GM21528 (cell line): Measurements from ENCODE around the gene HTT.

Experiments
- ATAC-seq: cut with Tn5 transposase; IDR thresholded peaks from one replicate; pipeline ENCODE4 v1.9.1; 2021; ENCODE audit warnings: mild to moderate bottlenecking, moderate library complexity; ENCODE audit not compliant: unreplicated experiment, low FRiP score

The HTT gene

DNA sequence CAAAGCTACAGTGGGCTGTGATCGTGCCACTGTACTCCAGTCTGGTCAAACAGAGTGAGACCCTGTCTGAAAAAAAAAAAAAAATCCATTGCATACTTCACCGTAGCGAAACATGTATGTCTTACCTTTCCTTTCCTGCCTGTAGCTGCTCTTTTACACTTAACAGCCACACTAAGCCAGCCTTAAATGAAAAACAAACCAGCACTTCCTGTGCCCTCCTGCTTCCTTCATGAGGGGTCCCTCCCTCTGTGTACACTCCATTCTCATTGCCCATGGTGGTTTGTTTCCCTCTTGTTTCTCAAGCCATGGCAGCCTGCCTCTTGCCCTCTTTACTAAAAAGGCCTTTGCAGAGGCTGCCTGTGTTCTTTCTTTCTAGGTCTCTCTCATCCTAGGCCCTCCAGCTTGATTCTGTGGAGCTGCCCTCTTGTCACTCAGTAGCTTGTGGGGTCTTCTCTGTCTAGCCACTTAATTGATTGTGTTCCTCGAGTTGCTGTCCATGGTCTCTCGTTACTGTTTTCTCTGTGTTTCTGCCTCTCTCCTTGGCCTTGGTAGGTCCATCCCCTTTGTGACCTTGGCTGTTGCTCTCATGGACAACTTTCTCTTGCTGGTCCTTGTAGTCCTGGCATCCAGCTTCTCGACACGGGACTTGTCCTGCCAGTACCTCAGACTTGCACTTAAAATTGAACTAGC is 122.3 kb downstream of the HTT start:
- no peak for ATAC-seq

DNA sequence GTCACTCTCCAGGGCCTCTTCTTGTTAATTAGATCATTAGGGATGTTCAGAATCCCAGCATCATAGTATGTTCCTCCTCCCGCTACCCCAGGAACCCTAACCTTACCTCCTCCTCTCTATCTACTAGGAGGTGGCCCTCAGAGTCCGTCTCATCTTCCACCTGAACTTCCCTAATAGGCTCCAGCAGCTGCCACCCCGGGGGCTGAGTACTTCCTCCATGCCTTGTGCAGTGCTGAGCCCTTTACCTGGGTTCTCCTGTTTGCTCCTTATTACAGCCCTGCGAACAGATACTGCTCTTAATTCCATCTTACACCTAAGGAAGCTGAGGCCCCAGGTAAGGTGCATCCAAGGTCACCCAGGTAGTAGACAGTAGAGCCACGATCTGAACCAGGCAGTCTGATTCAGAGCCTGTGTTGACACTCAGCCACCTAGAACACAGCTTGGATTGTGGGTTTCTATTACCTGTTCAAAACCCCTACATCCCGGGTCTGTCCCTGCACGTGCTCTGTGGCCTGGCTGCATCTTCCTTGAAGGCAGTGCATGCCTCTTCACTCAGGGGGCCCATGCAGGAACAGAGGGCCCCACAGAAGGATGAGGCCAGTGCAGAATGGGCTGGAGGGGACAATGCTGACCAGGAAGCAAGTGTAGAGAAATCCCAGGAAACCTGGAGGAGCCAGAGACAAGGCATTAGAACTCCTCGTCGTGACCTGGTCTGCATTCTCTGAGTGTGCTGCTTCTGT is 123.1 kb downstream of the HTT start:
- no peak for ATAC-seq

DNA sequence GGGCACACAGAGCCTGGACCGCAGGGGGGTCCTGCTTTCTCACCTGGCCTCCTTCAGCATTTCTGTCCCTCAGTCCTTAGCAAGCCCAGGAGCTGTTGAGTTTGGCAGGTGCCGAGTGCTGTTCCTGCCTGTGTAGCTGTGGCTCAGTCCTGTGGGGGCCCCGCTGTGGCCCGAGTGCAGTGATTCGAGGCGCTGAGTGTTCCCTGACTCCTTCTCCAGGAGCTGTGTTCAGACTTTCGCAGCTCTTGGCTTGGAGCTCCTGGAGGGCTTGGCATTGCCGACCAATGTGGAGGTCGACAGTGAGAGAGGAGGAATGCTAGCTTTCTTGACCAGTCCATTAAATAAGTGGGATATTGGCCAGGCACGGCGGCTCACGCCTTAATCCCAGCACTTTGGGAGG is 124.4 kb downstream of the HTT start:
- no peak for ATAC-seq

DNA sequence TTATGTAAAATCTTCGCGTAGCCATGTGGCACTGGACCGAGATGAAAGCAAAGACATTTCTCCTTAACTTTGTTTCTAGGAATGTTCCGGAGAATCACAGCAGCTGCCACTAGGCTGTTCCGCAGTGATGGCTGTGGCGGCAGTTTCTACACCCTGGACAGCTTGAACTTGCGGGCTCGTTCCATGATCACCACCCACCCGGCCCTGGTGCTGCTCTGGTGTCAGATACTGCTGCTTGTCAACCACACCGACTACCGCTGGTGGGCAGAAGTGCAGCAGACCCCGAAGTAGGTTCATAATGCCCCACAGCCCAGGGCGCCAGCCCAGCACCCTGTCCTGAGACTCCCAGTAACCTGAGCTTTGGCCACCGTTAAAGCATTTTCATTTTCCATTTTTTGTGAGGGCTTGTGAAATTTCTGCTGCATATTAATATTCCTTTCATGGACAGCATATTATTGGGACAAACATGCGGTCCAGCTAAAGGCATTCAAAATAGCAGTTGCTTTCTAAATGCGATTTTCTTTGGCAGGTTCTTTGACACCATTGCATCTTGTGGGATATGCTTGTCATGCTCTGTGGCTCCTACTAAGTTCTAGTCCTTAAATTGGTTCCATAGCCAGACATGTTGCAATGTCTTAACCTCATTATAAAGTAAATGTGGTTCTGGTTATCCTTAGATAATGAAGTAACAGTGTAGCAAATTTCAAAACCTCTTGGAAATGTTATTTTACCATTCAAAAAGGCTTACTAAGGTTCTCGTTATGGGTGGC is 125.4 kb downstream of the HTT start:
- no peak for ATAC-seq

DNA sequence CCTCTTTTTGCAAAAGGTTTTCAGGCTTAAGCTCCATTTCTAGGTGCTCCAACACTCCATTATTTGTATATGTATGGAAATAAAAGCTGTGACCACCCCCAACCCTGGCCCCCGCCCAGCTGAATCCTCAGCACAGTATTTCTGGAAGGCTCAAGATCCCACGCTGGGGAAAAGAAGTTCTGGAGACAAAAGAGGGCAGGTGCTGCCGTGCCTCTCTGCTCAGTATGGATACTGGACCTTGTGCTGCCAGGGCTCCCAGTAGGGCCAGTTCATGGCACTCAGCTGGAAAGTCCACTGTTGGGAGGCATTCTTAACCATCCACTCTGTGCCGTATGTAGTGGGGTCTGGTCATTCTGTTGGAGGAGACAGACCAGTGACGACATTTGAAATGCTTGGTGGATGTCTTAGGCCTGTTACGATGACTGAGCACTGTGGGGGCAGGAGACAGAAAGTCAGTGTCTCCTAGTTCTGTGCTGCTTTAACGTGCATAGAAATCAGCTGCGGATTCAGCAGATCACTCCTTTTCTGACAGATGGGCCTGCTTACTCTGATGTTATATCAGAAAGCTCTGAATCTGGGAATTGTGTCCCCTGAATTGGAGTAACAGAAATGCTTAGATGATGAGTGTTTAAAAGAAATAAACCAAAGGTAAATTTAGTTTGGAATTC is 126.1 kb downstream of the HTT start:
- ATAC-seq = no peak

DNA sequence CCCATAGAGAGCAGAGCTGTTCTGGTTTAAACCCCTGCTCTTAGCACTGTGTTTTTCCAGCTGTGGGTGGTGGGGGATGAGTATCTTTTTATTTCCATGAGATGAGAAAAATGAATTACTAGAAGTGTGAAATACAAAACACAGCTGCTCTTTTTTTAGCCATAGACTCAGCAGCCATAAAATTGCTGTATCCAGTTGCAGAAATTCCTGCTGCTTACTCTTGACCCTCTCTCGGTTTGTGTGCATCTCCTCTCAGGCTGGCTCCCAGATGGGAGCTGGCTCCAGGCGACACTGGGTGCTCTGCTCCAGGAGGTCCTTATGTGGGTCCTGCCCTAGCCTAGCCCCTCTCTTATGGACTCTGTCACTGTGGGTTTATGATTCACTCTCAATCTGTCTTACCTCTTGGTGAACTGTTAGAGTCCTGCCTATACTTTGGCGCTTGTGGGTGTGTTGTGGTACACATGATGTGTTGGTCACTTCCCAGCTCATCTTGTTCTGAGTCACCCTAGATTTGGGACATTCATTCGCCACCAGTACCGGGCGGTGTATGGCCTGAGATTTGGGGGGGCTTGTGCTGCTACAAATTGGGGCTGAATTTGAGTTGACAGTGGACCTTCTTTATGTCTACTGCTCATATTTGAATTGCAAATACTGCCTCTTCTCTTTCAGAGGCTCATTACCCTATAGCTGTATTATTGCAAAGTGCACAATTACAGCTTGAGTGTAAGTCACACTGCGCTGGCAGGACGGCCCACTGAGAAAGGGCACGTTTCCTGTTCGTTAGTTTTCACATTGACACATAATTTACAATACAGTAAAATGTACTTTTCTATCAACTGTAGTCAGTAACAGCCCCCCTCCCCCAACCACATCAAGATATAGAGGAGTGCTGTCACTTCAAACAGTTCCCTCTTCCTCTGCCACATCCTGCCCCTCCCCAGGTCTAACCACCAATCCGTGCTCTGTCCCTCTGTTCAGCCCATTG is 127.5 kb downstream of the HTT start:
- no peak for ATAC-seq

DNA sequence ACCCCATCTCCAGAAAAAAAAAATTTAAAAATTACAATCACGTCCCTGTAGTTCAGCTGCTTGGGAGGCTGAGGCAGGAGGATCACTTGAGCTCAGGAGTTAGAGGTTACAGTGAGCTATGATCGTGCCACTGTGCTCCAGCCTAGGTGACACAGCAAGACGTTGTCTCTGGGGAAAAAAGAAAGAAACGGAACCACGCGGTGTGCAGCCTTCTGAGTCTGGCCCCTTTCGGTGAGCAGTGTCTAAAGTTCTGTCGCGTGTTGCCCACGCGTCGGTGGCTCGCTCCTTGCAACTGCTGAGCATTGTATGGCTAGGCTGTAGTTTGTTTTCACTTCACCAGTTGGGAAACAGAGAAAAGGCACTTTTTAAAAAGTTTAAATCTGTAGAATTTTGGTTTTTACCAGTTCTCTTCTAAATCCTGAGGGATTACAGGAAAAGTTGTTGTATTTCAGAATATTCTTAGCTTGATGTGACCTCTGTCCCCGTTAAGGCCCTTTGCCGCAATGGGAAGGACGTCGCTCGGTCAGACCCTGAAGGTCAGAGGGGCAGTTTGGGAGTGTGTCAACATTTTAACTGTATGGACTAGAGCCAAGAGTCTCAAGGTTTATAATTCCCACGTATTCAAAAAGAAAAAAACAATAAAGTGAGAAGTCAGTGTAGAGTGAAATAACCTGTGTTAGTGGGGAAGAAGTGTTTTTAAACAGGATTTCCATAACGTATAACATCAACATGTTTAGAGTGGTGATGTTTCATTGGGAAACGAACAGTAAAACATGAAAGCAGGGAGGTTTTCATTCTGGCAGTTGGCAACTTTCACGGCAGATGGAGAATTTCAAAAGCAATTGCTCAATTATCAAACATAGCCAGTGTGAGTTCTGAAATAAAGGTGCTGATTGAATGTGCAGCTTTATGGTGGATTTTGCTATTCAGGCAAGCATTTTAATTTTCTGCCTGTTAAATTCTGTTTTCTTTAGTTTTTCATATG is 128.6 kb downstream of the HTT start:
- ATAC-seq = no peak

DNA sequence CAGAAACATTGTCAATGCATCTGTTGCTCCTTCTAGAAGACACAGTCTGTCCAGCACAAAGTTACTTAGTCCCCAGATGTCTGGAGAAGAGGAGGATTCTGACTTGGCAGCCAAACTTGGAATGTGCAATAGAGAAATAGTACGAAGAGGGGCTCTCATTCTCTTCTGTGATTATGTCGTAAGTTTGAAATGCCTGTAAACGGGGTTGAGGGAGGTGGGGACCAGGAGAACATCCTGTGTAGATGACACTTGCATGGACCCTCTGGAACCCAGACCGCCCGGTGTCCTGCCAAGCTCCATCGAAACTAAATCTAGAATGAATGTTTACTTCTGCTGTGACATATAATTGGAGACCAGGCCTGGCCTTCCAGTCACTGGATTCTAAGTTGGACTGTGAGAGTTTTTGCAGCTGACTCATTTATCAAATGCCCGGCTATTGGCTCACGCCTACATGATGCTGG is 129.5 kb downstream of the HTT start:
- no peak for ATAC-seq

DNA sequence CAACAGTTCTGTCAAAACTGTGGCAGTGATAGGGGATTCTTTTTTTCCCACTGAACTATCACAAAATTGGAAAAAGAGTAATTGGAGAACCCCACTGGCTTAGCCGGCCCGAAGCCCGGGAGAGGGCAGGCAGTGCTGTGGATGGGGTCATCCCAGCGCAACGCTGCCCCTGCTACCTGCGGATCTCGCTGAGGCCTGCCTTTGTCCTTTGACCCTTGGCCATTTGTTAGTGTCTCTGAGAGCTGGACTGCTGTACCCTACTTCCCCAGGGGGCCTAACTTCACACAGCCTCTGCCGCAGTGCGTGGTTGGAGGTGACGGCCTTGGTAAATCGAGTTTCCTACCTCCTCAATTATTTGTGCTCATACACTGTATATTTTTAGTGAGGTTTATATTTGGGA is 131.5 kb downstream of the HTT start:
- ATAC-seq = no peak

DNA sequence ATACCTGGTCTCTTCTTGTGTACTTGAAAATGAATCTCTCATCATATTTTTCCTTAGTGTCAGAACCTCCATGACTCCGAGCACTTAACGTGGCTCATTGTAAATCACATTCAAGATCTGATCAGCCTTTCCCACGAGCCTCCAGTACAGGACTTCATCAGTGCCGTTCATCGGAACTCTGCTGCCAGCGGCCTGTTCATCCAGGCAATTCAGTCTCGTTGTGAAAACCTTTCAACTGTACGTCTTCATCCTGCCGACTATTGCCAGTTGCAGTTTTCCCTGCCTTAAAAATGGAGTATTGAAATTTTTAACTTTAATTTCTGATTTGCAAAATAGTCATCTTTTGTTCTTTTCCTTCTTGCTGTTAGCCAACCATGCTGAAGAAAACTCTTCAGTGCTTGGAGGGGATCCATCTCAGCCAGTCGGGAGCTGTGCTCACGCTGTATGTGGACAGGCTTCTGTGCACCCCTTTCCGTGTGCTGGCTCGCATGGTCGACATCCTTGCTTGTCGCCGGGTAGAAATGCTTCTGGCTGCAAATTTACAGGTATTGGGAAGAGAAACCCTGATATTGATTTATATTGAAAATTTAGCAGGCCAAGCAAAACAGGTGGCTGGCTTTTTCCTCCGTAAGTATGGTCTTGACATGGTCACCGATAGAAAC is 132.1 kb downstream of the HTT start:
- ATAC-seq = no peak

DNA sequence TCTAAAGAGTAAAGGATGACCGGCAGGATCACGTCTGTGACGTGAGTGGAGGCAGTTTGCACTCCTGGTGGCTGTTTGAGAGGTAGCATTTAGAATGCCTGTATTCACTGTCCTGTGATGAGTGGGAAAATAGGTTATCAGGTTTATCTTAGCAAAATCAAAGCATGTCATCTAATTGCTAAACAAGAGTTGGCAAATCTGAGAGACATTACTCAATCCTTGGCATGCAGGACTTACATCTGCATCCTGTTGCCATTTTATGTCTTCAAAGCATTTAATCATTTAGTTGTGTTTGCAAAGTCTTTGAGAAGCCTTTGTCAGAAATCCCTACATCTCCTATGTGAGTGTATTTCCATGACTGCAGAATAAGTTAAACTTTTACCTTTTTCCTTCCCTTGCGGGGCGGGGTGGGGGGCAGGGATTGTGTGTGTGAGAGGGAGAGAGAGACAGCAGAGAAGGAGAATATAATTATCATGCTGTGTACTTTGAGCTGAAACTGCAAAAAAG is 133.1 kb downstream of the HTT start:
- no peak for ATAC-seq

DNA sequence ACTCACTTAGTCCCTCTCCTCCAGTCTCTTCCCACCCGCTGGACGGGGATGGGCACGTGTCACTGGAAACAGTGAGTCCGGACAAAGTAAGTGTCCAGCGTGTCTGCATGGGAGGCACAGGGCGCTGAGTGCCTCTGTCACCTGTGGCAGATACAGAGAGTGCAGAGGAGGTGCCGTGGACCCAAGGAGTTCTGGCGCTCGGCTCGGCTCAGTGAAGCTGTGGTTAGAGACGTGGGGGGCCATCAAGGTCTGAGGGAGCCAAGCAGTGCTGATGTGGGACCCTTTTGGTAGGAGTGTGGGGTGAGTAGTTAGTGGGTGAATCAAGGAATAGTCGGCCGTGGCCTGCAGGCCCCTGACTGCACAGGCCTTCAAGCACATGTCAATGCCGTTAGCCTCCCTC is 134.3 kb downstream of the HTT start:
- no peak for ATAC-seq

DNA sequence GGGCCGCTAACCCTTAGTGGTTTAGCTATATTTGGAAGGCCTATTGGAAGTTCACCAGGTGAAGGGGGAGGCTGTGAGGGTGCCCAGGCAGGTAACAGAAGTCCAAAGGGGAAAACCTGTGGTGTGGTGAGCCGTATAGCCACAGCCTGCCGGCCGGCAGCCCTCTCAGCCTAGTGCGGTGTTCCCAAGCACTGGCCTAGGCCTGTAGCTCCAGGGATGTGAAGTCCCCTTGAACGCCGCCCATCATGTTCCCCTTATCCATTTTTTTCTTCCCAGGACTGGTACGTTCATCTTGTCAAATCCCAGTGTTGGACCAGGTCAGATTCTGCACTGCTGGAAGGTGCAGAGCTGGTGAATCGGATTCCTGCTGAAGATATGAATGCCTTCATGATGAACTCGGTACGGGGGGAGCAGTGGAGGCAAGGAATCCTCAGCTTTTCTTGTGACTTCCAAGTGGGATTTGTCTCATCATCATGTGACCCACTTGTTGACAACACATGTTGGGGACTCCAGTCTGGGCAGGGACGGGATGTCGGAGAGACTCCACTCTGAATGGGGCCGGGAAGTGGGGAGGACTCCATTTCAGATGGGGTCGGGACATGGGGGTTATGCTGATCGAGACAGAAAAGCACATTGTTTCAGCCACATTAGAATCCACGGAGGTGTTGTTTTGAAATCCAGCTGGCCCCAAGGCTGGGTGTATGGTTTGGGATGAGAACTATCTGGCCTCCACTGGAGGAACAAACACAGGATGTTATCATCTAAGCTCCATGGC is 135.3 kb downstream of the HTT start:
- ATAC-seq = no peak

DNA sequence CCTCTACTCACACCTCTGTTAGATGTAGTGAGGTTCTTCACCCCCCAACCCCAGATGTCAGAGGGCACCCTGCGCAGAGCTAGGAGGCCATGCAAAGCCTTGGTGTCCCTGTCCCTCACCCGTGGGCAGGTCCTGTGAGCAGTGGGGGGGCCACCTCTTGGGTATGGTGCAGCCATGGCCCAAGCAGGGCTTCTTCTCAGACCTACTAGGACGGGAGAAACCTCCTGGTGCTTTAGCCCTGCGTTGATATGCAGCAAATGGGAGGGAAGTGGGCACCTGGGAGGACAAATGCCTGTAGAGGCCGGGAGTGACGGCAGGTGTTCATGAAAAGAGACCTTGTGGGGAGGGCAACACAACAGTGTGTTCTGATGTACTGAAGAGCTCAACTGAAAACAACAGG is 136.0 kb downstream of the HTT start:
- ATAC-seq = no peak

DNA sequence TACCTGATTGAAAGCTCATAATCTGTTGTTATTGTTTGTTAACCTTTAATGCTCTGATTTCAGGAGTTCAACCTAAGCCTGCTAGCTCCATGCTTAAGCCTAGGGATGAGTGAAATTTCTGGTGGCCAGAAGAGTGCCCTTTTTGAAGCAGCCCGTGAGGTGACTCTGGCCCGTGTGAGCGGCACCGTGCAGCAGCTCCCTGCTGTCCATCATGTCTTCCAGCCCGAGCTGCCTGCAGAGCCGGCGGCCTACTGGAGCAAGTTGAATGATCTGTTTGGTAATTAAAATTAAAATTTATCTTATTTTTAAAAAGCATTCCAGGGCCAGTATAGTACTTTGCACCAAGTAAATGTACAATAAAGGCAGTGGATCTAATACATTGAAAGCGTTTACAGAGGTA is 137.4 kb downstream of the HTT start:
- no peak for ATAC-seq

DNA sequence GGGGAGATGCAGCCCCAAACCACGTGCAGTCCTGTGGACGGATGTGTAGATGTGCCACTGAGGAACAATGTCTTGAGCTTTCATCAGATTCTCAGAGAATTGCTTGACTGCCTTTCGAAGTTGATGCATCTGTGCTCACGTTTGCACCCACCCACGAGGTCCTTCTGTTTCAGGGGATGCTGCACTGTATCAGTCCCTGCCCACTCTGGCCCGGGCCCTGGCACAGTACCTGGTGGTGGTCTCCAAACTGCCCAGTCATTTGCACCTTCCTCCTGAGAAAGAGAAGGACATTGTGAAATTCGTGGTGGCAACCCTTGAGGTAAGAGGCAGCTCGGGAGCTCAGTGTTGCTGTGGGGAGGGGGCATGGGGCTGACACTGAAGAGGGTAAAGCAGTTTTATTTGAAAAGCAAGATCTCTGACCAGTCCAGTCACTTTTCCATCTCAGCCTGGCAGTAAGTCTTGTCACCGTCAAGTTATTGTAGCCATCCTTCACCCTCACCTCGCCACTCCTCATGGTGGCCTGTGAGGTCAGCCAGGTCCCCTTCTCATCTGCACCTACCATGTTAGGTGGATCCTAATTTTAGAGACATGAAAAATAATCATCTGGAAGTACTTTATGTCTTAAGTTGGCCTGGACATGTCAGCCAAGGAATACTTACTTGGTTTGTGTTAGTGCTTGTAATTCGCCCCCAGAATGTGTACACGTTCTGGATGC is 138.1 kb downstream of the HTT start:
- no peak for ATAC-seq

DNA sequence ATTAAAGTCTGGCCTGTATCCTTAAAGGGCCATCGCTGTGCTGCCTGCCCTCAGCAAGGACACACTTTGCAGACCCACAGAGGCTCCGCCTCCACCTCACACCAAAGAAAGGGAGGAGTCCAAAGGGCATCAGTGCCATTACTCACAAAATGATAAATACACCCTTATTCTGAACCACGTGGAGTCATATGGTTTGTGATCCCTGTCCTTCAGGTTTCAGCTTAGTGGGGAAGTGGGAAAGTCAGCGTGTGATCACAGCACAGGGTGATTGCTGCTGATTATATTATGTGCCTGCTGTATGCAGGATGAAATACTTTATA is 138.6 kb downstream of the HTT start:
- ATAC-seq = no peak
